D341Med (cell line): ENCODE data around the gene BACH2.
"Not testable (repeated sequence)": the region's sequence is repeated elsewhere in the genome, so short reads cannot be mapped to it uniquely, and the experiment has no call there.

Source experiments
- DNase-seq: peaks from one replicate; pipeline ENCODE4 v3.0.0; 2012; ENCODE audit warnings: low spot score

Gene BACH2

DNA sequence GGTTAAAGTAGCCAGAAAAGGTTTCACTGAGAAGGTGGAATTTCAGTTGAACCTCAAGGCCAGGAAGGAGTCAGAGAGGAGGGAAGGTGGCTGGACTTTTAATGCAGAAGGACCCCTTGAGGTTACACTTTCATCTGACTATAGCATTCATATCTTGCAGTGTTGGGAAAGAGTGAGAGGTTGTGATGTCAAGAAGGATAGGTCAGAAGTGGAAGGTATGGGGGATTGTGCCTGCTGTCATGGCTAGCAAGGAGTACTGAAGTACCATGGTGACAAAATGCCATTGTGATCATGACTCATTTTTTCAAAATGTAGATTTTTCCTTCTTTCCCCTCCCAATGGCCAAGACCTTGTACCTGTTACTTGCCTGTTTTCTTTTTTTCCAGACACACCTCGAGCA is 5.2 kb upstream of the BACH2 start:
- no peak for DNase-seq

DNA sequence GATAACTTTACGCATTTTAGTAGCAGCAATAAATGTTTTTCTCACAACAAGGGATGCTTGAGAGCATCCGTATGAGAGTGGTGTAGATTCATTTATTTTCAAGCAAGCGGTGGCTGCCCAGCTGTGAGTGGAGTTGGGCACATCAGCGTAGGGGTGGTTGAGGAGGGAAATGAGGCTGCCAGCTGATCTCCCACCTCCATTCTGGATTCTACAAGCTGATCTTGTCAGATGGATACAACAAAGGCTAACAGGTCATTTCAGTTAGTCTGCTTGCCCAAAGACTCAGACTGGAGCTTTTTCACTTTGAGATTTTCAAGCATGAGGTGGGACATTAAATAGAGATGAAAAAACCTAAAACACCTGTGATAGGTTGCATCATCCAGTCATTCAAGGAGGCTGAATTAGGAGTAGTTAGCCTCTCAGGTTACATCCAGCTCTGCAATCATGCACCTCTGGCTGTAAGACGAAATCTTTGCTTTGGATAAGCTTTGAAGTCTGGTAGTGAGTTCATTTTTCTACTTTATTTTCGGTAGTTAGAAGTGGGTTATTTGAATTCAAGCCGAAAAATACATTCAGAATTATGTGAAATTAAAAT is 1.9 kb upstream of the BACH2 start:
- no peak for DNase-seq

GRCh38 chr6:90297867-90298381 is 1.3 kb upstream of the BACH2 start:
- DNase-seq = no peak

DNA sequence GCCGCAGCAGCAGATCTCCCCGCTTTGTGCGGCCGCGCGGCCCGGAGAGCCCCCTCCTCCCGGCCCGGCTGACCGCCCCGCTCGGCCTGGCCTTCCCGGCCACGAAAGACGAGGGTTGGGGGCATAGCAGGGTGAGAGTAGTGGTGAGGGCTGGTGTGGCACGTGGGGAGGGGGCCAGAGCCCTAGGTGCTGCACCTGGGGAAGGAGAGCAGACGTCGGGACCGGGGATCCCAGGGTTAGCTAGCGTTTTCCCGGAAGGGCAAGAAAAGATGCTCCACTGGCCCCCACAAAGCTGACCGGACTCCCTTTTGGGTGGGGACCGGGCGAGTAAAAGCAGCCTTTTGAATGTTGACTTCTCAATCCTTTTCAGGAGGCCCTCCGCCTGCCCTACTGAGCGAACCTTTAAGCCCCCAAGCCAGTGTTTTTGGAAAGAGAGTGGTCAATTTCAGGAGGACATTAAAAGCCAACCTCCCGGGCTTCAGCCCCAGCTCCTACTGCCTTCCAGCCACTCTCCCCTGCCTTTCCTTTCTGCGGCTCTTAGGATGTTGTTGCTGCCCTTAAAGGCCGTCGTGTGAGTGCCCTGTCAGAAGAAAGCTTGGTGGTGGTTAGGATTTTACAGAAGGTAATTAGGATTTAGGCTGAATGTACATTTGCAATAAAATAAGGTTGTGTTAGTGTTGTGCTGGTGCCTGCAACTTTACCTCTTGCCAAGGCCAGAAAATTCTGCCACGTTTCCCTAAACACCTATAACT is 648 bp upstream of the BACH2 start:
- DNase-seq = no peak

- peak; percentile 80 for DNase-seq
Observed at GRCh38 chr6:90295854-90296340, 746 bp downstream of the BACH2 start.

GRCh38 chr6:90294989-90295853 is 1.4 kb downstream of the BACH2 start:
- peak; percentile 71 for DNase-seq

GRCh38 chr6:90294614-90294988 is 2.0 kb downstream of the BACH2 start:
- DNase-seq = no peak

GRCh38 chr6:90294008-90294511 is 2.6 kb downstream of the BACH2 start:
- no peak for DNase-seq

- no peak for DNase-seq
Observed at GRCh38 chr6:90293319-90293953, 3.2 kb downstream of the BACH2 start.

DNA sequence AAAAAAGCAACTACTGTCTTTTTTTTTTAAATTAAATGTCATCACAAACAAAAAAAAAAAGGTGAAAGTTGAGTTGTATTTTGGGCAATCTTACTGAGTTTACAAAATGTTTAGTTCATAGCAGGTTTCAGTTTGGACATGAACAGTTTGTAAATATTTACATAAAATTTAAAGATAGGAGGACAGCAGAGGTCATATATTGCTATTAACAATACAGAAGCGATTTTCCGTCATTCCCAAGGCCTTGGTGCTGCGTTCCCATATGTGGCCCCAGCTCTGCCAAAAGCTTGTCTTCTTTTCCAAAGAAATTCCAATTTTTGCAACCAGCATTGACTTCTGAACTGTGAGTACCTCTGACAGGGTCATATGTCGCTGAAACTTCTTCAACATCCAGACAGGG is 5.1 kb downstream of the BACH2 start:
- DNase-seq = no peak

DNA sequence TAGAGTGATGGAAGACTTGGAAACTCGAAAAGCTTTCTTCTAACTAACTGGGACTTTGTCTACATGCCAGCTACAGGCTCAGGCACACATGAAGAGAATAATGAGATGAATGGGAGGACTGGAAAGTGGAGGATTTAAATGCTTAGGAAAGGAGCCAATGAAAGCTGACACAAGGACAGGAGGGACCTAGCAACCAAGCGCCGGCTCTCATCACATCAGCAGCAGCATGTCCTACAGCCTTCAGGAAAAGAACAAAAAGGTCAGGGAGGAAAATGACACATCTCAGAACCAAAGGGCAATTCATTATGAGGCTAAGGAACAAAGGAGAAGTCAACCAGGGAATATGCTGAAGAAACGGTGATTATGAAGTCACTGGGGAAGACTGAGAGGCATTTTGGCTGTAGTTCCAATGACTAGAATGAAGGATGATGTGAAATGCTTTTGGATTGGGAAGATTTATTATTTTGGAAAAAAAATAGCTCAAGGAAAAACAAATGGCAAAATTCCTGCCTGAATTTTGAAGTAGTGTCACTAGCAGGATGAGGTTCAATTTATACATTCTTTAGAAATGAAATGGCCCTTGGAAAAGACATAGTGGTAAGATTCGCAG is 5.7 kb downstream of the BACH2 start:
- no peak for DNase-seq

DNA sequence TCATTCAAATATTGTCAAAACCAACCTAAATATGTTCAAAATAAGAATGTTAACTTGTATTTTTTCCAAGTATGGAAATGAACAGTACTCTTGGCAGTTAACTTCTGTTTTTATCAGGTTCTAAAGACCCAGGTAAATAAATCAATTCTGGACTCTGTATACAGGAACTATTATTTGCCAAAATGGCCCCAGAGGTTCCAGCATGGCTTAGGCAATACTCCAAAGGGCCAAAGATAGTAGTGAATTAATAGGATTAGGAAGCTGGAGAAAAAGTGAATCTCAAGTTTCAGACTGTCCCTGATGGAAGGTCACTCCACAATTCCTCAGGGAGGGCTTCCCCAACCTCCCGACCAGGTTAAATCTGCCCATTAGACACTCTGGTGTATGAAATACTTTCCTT is 6.7 kb downstream of the BACH2 start:
- DNase-seq = no peak

GRCh38 chr6:90288404-90288803 is 8.2 kb downstream of the BACH2 start:
- no peak for DNase-seq

DNA sequence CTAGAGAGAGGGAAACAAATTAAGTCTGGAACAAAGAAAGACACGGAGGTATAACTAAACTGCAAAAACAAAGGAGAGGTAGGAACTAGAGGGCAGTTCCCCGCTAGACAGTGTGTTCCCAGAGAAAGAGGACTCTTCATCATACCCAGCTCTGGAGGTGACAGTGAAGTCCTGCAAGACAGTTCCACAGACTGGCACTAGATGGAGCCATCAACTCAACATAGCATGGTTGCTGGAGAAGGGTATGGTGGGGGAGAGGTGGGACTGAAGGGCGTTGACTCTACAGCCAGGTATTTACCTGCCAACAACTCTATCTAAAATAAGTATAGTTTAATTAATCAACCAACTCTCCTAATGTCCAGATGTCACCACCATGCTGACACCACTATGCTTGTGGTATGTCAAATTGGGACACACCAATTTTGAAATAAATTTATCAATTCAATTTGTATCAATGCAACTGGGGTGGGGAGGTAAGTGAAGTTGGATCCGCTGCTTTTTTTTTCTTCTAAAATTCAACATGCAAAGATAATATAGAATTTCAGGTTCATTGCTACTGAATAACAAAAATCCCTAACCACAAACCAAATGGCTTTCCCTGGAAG is 9.7 kb downstream of the BACH2 start:
- DNase-seq = peak; percentile 60

- DNase-seq = no peak
Observed at GRCh38 chr6:90285611-90286381, 10.8 kb downstream of the BACH2 start.

DNA sequence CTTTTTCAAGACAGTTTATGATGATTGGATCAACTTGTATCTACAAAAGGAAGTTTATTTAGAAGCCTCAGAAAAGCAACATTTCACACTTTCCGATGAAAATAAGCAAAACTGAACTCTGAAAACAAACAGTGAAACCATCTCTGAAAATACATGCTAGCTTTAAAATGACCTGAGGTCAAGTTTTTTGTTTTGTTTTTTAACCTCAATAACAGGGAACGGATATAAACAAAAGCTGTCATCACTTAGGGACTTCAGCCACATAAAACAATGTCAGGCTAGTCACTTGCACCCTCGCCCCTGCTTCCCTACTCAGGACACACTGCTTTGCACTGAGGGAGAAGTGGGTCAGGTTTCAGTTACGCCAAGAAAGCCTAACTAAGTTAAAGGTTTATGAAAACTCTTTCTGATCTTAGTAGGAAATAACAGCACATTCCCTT is 11.6 kb downstream of the BACH2 start:
- no peak for DNase-seq

DNA sequence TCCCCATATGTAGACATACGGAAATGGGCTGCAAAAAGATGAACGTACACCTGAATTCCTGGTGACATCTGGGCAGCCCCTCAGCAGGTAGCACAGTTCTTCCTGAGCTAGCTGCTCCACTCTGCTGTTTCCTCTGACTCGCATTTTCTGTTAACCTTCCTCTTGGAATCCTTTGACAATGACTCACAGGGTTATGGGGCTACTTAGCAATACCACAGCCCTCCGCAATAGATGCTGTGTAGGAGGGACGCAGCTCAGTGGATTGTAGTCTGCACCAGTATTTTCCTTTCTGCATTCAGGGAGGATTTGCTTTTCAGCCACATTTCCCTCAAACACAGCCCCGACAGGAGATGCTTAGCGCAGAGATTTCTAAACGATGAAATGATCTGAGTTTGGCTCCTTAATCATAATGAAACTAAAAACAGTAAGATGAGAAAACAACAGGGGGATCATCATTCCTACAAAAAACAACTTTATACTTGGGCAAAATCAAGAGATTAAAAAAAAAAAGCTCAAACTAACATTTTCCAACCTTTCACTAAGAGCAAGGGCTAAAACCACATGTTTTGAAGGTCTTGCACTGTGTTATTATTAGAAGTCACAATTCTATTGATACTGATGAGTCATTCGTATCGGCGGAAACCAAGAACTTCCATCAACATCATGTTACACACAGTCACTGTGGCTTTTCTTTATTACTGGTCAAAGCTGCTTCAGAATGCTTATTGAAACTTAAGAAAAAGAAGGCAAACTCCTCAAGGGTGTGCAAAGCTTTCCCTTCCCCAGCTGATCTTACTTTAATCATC is 12.2 kb downstream of the BACH2 start:
- DNase-seq = no peak

DNA sequence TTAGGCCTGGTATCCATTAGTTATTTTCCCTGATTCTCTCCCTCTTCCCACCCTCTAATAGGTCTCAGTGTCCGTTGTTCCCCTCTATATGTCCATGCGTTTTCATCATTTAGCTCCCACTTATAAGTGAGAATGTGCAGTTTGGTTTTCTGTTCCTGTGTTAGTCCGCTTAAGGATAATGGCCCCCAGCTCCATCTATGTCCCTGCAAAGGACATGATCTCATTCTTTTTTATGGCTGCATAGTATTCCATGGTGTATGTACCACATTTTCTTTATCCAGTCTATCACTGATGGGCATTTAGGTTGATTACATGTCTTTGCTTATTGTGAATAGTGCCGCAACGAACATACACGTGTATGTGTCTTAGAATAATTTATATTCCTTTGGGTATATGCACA is 14.4 kb downstream of the BACH2 start:
- not testable (repeated sequence) for DNase-seq

DNA sequence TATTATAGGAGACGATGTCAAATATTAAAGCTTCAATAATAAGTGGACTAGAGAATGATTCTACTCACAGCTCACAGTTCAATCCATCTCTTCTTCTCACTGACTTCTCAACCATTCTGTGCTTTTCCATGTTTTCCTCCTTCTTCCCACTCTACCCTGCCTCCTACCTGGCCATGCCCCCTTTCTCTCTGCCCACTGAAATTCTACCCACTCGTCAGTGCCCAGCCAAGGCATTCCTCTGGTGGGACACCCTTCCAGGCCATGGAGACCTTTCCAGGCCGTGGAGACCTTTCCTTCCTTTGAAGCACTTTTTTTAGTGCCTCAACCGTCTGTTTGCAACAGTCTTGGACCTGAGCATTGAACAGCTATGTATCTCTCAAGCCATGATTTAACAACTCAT is 18.5 kb downstream of the BACH2 start:
- DNase-seq = no peak
